ENCODE data around the gene PVR.
"Not testable (repeated sequence)": the region's sequence is repeated elsewhere in the genome, so short reads cannot be mapped to it uniquely, and the experiment has no call there.

PVR gene

DNA sequence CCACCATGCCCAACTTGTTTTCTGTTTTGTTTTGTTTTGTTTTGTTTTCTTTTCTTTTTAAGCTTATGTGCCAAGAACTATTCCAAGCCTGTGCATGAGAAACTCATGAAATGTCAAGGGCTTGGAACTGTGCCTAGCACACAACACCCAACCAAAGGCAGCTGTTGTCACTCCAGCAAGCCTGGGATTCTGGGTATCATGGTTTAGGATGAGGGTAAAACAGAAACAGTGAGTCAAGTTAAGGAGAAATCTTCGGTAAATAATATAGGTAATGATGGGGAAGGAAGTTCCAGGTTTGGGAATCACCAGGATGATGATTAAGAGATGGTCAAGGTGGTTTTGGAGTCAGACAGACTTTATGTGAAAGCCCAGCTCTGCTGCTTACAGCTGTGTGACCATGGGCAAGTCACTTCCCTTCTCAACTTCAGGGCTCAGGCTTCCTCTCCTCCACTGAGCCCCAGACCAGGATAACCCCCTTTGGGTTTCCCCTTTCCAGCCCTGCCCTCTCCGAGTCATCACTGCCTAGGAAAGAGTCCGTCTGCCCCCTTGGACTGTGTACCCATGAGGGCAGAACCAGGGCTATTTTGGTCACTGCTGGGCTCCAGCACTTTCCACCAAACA, 5.0 kb downstream of the PVR start:
- DNase-seq = no peak

DNA sequence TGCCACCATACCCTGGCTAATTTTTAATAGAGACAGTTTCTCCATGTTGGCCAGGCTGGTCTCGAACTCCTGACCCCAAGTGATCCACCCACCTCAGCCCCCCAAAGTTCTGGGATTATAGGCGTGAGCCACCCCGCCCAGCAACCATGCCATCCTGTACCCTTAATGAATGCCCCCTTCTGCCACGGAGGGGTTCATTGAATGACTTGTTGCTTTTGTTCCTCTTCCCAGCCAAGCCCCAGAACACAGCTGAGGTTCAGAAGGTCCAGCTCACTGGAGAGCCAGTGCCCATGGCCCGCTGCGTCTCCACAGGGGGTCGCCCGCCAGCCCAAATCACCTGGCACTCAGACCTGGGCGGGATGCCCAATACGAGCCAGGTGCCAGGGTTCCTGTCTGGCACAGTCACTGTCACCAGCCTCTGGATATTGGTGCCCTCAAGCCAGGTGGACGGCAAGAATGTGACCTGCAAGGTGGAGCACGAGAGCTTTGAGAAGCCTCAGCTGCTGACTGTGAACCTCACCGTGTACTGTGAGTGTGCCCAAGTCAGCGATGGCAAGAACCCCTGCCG, 6.0 kb downstream of the PVR start:
- DNase-seq = no peak

GRCh38 chr19:44653343-44653742, 9.6 kb downstream of the PVR start:
- DNase-seq = no peak

DNA sequence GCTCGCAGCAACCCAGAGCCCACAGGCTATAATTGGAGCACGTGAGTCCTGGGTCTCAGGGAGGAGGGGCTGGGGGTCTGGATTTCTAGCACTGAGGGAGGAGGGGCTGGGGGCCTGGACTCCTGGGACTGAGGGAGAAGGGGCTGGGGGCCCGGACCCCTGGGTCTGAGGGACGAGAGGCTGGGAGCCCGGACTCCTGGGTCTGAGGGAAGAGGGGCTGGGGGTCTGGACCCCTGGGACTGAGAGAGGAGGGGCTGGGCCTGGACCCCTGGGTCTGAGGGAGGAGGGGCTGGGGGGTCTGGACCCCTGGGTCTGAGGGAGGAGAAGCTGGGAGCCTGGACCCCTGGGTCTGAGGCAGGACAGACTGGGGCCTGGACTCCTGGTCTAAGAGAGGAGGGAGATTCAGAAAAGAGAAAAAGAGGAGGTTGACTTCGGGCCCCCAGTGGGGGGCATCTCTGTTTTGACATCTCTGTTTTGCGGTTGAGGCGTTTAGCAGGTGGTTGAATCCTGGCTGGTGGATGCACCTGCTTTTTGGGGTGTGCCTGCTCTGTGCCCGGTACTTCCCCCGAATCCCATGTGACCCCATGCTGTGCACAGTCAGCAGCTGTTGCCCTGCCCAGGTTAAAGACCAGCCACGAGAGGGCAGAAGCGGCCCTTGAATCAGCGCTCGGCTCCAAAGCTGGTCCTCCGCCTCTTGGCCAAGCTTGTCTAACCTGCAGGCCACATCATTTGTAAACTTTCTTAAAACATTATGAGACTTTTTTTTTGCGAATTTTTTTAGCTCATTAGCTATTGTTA, 10.5 kb downstream of the PVR start:
- peak; percentile 18 to 34 (median 28) for DNase-seq

GRCh38 chr19:44657211-44657921, 13.7 kb downstream of the PVR start:
- peak; percentile 11 to 50 (median 32) for DNase-seq

DNA sequence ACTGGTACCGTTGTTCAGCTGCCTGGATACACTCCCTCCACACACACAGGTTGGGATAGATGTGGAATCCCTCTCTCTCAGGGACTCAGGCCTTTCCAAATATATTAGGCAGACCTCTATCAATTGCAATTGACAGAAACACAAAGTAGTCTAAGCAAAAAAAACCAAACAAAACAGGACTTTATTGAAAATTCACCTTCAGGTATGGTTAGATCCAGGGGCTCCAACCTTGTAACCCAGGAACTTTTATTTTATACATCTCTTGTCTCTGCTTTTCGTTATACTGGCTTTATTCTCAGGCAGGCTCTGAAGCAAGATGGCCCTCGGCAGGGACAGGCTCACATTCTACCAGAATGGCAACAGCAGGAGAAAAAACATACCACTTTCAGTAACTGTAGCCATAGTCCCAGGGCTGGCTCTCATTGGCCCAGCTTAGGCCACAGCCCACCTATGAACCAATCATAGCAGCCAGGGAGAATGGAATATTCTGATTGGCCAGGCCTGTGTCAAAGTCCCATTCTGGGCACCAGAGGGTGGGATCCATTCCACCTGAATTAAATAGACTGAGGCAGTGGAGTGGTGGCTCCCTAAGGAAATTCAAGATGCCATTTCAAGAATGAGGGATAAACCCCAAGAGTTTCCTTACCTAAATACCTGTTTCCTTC, 14.5 kb downstream of the PVR start:
- no peak for DNase-seq

- DNase-seq = no peak
These were observed 16.4 kb downstream of the PVR start for GRCh38 chr19:44660081-44660480.

DNA sequence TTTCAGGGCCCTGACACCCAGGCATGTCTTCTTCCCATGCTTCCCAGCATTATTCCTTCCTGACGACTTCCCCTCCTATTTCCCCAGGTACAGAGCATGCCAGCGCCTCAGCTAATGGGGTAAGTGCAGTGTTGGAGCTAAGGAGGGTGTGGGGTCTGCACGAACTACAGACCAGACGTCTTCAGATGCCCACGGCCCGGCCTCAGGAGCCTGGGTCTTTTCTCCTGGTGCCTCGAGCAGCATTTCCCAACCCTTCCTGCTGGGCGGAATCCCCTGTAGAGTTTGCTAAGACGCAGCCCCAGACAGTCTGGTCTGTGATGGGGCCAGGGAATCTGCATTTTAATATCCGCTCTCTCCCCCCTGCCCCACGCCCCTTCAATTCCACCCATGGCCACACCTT, 17.5 kb downstream of the PVR start:
- DNase-seq = no peak

- no peak for DNase-seq
These were observed 18.2 kb downstream of the PVR start for GRCh38 chr19:44661904-44662303.

DNA sequence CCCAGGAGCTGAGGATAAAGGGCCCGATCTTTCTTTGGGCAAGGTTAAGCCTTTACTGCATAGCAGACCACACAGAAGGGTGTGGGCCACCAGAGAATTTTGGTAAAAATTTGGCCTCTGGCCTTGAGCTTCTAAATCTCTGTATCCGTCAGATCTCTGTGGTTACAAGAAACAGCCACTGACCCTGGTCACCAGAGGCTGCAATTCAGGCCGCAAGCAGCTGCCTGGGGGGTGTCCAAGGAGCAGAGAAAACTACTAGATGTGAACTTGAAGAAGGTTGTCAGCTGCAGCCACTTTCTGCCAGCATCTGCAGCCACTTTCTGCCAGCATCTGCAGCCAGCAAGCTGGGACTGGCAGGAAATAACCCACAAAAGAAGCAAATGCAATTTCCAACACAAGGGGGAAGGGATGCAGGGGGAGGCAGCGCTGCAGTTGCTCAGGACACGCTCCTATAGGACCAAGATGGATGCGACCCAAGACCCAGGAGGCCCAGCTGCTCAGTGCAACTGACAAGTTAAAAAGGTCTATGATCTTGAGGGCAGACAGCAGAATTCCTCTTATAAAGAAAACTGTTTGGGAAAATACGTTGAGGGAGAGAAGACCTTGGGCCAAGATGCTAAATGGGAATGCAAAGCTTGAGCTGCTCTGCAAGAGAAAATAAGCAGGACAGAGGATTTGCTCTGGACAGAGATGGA, 19.1 kb downstream of the PVR start:
- DNase-seq = no peak

GRCh38 chr19:44663996-44664395, 20.3 kb downstream of the PVR start:
- no peak for DNase-seq

DNA sequence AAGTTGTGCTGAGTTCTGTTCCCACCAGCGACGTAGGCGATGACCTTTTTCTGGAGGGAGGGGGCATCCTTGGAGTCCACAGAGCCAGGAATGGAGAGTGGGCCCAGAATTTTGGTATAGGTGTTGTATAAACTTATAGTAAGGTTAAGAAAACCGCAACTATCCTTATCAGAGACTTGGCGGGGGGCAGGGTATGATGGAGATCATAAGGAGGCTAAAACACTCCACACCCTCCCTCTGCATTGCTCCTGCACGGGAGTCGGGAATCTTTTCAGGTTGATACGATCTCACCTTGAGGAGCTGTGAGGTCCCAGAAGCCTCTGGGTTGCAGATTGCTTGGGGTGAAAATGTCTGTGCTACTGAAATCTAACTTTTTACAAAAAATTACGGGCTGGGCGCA, 21.3 kb downstream of the PVR start:
- DNase-seq = no peak

DNA sequence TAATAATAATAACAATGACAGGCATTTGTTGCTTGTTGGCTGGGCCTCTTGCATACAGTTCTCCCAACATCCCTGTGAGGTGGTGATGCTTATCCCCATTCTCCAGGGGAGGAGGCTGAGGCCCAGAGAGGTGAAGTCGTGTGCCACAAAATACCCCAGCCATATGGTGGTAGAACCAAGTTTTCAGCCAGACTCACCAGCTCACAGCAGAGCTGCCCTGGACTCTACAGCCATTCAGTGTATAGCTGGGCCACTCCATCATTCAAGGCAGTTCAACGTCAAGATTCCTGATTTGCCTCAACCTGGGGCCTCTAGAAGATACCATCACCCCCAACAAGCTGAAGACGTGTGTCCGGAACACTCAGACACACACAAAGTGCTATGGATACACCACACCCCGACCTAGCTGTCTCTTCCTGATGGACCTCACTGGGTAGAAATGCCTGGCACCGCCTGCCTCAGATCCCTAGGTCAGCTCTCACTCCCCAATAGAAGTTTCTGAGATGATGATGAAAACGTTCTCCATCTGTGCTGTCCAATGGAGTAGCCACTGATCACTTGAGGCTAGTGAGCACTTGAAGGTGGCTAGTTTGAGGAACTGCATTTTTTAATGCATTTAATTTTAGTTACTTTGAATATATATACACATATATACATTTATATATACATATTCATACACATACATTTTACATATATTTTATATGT, 23.3 kb downstream of the PVR start:
- no peak for DNase-seq

DNA sequence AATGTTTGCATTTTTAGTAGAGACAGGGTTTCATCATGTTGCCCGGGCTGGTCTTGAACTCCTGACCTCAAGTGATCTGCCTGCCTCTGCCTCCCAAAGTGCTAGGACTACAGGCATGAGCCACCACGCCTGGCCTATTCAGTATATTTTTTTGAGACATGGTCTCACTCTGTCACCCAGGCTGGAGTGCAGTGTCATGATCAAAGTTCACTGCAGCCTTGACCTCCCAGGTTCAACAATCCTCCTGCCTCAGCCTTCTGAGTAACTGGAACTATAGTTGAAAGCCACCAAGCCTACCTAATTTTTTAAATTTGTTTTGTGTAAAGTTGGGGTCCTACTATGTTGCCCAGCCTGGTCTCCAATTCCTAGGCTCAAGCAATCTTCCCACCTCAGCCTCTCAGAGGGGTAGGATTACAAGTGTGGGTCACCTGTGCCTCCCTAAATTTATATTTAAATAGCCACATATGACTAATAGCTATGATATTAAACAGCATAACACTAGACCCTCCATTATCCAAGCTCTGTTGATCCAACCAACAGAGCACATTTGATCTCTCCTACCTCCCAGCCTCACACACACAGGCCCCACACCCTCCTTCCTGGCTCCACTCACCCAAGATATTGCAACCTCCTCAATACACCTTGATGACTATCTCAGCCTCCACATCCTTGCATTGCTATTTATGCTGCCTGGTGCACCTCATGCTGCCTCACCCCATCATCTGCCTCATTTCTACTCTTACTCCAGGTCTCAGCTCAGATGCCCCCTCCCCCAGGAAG, 25.5 kb downstream of the PVR start:
- no peak for DNase-seq

DNA sequence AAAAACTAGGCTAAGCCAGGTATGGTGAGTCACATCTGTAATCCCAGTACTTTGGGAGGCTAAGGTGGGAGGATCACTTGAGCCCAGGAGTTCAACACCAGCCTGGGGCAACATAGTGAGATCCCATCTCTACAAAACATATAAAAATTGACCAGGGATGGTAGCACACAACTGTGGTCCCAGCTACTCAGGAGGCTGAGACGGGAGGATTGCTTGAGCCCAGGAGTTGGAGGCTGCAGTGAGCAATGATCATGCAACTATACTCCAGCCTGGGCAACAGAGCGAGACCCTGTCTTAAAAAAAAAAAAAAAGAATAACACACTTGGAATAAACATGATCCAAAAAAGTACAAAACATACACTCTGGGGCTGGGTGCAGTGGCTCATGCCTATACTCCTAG, 26.3 kb downstream of the PVR start:
- DNase-seq = not testable (repeated sequence)

DNA sequence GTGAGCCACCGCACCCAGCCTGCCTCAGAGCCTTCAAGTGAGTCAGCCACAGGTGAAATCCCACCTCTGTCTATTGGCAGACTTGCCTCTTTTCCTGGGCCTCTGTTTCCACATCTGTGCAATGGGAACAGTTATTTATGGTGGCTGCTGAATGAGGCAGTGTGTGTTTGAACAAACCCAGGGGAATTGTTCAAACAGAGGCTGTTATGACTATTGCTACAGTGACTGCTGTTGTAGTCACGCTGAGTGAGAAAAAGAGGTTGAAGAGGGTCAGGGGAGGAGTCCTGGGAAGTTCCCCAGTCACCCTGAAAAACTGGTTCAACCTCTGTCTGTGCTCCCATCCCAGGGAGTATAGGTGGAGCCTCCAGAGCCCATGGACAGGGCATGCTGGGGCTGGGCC, 27.7 kb downstream of the PVR start, which contains the start of gene CEACAM19:
Gene CEACAM19, plus strand, starts transcription at position 83 of the 400 bp plus-strand sequence. CDS start 450 bp downstream, outside the sequence.
- no peak for DNase-seq

GRCh38 chr19:44672226-44672625, 28.5 kb downstream of the PVR start:
- DNase-seq = no peak

DNA sequence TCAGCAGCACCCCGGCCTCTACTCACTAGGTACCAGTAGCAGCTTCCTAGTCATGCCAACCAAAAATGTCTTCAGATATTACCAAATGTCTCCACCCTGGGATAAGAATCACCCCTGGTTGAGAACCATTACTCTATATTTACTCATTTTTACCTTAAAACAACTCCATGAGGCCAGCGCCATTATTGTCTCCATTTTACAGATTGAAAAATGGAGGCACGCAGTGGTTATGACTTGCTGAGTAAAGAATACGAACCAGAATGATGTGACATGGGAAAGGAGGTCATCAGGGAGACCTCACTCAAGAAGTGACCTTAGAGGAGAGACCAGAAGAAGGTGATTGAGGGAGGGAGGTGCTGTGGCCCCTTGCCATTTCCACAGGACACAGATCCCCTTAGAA, 29.8 kb downstream of the PVR start:
- DNase-seq = no peak

- DNase-seq = no peak
These were observed 31.8 kb downstream of the PVR start for GRCh38 chr19:44675521-44675920.

DNA sequence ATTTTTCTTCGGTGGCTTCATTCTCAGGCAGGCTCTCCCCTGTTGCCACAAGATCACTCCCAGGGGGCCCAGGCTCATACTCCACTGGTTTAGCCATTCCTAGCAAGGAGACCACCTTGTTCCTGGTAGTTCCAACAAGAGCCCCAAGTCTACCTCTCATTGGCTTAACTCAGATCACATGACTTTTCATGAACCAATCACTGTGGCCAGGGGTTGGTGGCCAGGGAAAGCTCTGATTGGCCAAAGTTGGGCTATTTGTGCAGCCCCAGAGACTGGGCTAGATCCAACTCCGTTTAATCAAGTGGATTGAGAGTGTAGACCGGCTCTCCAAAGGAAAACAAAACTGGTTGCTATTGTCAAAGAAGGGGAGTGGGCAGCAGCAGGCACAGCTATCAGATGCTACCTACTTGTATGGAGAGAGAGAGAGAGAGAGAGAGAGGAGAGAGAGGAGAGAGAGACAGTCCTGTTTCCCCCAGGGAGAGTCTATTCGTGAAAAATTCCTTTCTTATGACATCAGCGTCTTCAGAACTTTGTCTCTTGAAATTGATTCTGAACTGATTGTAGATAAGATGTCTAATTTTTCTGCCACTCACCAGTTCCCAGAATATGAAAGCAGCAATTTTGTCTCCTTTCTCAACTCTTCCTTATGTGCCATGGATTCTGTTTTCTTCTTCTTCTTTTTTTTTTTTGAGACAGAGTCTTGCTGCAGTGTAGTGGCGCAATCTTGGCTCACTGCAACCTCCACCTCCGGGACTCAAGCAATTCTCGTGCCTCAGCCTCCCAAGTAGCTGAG, 33.5 kb downstream of the PVR start:
- no peak for DNase-seq
